K562 (cell line): ENCODE data around the gene TMCC2. TPM values are rescaled to one million over a fixed set of nuclear protein-coding genes. Genes with fewer than 3 reads are reported as not detected.

Experiments
- BRF1 ChIP-seq: IDR thresholded peaks from 3 replicates; pipeline ENCODE4 v1.6.1; 2011; ENCODE audit warnings: borderline replicate concordance, mild to moderate bottlenecking; ENCODE audit not compliant: insufficient read length; ENCODE audit errors: extremely low read depth
- CBFA2T3 ChIP-seq: fragments of 450-650 bp; IDR thresholded peaks from 2 replicates; pipeline ENCODE4 v1.6.1; 2017
- CTBP1 ChIP-seq: fragments of 450-650 bp; IDR thresholded peaks from 2 replicates; pipeline ENCODE4 v1.6.1; 2016; ENCODE audit warnings: borderline replicate concordance
- E2F3 ChIP-seq: fragments of 250-450 bp; sonication (Bioruptor Pico); IDR thresholded peaks from 2 replicates; pipeline ENCODE4 v1.4.0; 2020; ENCODE audit warnings: mild to moderate bottlenecking
- E2F6 ChIP-seq, 2 experiments: IDR thresholded peaks; 2 replicates each; pipeline ENCODE4 v1.6.1; 2011; ENCODE audit warnings: borderline replicate concordance in 1 of 2, control low read depth in 1 of 2, low read depth in 1 of 2, low read length in 1 of 2, mild to moderate bottlenecking in 1 of 2, mixed read lengths in 1 of 2, moderate library complexity in 1 of 2; ENCODE audit not compliant: insufficient read depth in 1 of 2, insufficient read length in 1 of 2, poor library complexity in 1 of 2, severe bottlenecking in 1 of 2; ENCODE audit errors: extremely low read depth in 1 of 2
- GTF3C2 ChIP-seq: IDR thresholded peaks from 3 replicates; pipeline ENCODE4 v1.6.1; 2011; ENCODE audit warnings: borderline replicate concordance, mild to moderate bottlenecking, moderate library complexity; ENCODE audit not compliant: insufficient read length; ENCODE audit errors: extremely low read depth
- HES1 ChIP-seq: fragments of 450-650 bp; IDR thresholded peaks from 2 replicates; pipeline ENCODE4 v1.6.1; 2016; ENCODE audit warnings: low read depth, mild to moderate bottlenecking, moderate library complexity
- HEY1 ChIP-seq: fragments of 250-450 bp; sonication (Bioruptor Pico); IDR thresholded peaks from 2 replicates; pipeline ENCODE4 v1.5.0; 2020; ENCODE audit warnings: mild to moderate bottlenecking, moderate library complexity, borderline replicate concordance
- MNT ChIP-seq, 2 experiments: fragments of 450-650 bp; conservative IDR thresholded peaks; 2 replicates each; pipeline ENCODE4 v1.6.1; 2017; ENCODE audit warnings: mild to moderate bottlenecking in 2 of 2, moderate library complexity in 2 of 2
- NR3C1 ChIP-seq: sonication (generic); formaldehyde crosslinking; IDR thresholded peaks from 2 replicates; pipeline ENCODE4 v1.8.1; 2022; ENCODE audit warnings: missing genetic modification reagents
- POLR2G ChIP-seq: fragments of 200-400 bp; formaldehyde crosslinking; IDR thresholded peaks from 2 replicates; pipeline ENCODE4 v1.6.1; 2017; ENCODE audit warnings: low read depth, mild to moderate bottlenecking, antibody characterized with exemption, low read length, moderate library complexity
- SMC3 ChIP-seq: conservative IDR thresholded peaks from 2 replicates; pipeline ENCODE4 v1.6.1; 2011; ENCODE audit warnings: low read depth, low read length, improper control_type of control experiment; ENCODE audit not compliant: insufficient read depth
- SP1 ChIP-seq: sonication (generic); formaldehyde crosslinking; IDR thresholded peaks from 2 replicates; pipeline ENCODE4 v1.8.1; 2022; ENCODE audit warnings: mild to moderate bottlenecking, missing genetic modification reagents
- TSHZ1 ChIP-seq: fragments of 250-450 bp; sonication (Bioruptor Pico); IDR thresholded peaks from 2 replicates; pipeline ENCODE4 v1.4.0; 2020; ENCODE audit warnings: mild to moderate bottlenecking, moderate library complexity
- ZBED1 ChIP-seq: IDR thresholded peaks from 2 replicates; pipeline ENCODE4 v1.6.1; 2014
- ZNF143 ChIP-seq: sonication (generic); formaldehyde crosslinking; IDR thresholded peaks from 2 replicates; pipeline ENCODE4 v1.9.0; 2022; ENCODE audit warnings: mild to moderate bottlenecking, missing genetic modification reagents
- polyA plus RNA-seq, 8 experiments: library from polyadenylated mRNA; depleted of rRNA in 4 of 8; stranded (reverse) in 5 of 8; unstranded in 3 of 8; fragments of >200 nt; fragmentation: Nextera tagmentation in 2 of 8; fragmentation: Illumina TruSeq in 1 of 8; extraction: Ambion mirVana in 2 of 8; extraction: Trizol in 1 of 8; gene quantifications; 2 replicates each; pipeline versions ENCODE4 v1.2.1 to v1.2.3, GENCODE V29; 2011 to 2014; ENCODE audit warnings: inconsistent platforms in 1 of 8, missing spikeins in 1 of 8
- total RNA-seq, 7 experiments: library from RNA; depleted of rRNA in 6 of 7; stranded (reverse); fragments of >200 nt in 6 of 7; fragmentation: Illumina TruSeq in 2 of 7; extraction: Trizol in 2 of 7; gene quantifications; 2 replicates each; pipeline versions ENCODE4 v1.2.1 to v1.2.3, GENCODE V29; 2011 to 2021; ENCODE audit warnings: low replicate concordance in 1 of 7

TMCC2 gene
- total and polyA plus RNA-seq, 9 of the 15 experiments (the other 6 are each of a cell fraction or from before 2014, with no cell fraction given): 0.06 to 1.8 (median 0.98) TPM

GRCh38 chr1:205321162-205321958 lies 93.6 kb downstream of the TMCC2 start, which contains the start of gene NUAK2 (continued):
- no peak for TF ChIP-seq BRF1
- no peak for TF ChIP-seq GTF3C2
- peak; percentile 79 for TF ChIP-seq CTBP1
- peak; percentile 91 for TF ChIP-seq NR3C1 (CRISPR knock-in tag)
- no peak for TF ChIP-seq ZBED1
- peak in 1 of 2 experiments; percentile 55; a peak in 2 of 4 replicates for TF ChIP-seq MNT (conservative IDR thresholded peaks at IDR 0.05)
- 0 out of 2 replicates have a peak, but pooled peaks have one; percentile 14 for TF ChIP-seq SMC3
- TF ChIP-seq TSHZ1 (CRISPR knock-in tag): no peak
- TF ChIP-seq ZNF143 (CRISPR knock-in tag): no peak; the same call in 1 of the 2 replicates
- TF ChIP-seq POLR2G: peak; percentile 62
- TF ChIP-seq SP1 (CRISPR knock-in tag): peak; percentile 92
- no peak for TF ChIP-seq HEY1
- TF ChIP-seq CBFA2T3: no peak
- TF ChIP-seq E2F3 (CRISPR knock-in tag): 0 out of 2 replicates have a peak, but pooled peaks have one; percentile 15
- peak; percentile 86 to 98 for TF ChIP-seq E2F6 (IDR thresholded peaks at IDR 0.05; ENCODE audit: borderline replicate concordance in 1 of 2, extremely low read depth in 1 of 2, insufficient read depth in 1 of 2, insufficient read length in 1 of 2, low read depth in 1 of 2, low read length in 1 of 2, poor library complexity in 1 of 2, severe bottlenecking in 1 of 2)
- peak; percentile 19; the same call in 1 of the 2 replicates for TF ChIP-seq HES1
